Uterus (tissue), 2 donors: ENCODE data around the gene ARL3.

ENCODE experiments used
- POLR2A ChIP-seq, 2 donors: fragments of 450-650 bp; IDR thresholded peaks; one replicate each; pipeline ENCODE4 v1.6.1; 2016; ENCODE audit warnings: antibody characterized with exemption in 2 of 2, mild to moderate bottlenecking in 1 of 2, moderate library complexity in 1 of 2
- TF ChIP-seq, protein P1 (sequence below), 4 experiments: fragments of 200-600 bp in 2 of 4; fragments of 450-650 bp in 2 of 4; sonication (generic) in 2 of 4; IDR thresholded peaks; one replicate each; pipeline ENCODE4 v1.5.1; 2016 to 2019; ENCODE audit warnings: antibody characterized with exemption in 4 of 4, mild to moderate bottlenecking in 2 of 4, moderate library complexity in 1 of 4

DNA sequence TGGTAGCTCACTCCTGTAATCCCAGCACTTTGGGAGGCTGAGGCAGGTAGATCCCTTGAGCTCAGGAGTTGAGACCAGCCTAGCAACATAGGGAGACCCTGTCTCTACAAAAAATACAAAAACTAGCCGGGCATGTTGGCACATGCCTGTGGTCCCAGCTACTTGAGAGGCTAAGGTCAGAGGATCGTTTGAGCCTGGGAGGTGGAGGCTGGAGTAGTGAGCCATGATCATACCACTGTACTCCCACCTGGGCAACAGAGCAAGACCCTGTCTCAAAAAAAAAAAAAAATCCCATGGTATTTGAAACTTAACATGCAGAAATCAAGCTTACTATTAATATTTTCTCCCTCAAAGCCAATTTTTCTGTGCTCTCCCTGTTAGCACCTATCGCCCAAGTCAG lies 6.1 kb upstream of the ARL3 start:
- TF ChIP-seq, protein P1, sequence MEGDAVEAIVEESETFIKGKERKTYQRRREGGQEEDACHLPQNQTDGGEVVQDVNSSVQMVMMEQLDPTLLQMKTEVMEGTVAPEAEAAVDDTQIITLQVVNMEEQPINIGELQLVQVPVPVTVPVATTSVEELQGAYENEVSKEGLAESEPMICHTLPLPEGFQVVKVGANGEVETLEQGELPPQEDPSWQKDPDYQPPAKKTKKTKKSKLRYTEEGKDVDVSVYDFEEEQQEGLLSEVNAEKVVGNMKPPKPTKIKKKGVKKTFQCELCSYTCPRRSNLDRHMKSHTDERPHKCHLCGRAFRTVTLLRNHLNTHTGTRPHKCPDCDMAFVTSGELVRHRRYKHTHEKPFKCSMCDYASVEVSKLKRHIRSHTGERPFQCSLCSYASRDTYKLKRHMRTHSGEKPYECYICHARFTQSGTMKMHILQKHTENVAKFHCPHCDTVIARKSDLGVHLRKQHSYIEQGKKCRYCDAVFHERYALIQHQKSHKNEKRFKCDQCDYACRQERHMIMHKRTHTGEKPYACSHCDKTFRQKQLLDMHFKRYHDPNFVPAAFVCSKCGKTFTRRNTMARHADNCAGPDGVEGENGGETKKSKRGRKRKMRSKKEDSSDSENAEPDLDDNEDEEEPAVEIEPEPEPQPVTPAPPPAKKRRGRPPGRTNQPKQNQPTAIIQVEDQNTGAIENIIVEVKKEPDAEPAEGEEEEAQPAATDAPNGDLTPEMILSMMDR (IDR thresholded peaks at IDR 0.05) = no peak
- TF ChIP-seq POLR2A (IDR thresholded peaks at IDR 0.05) = no peak
